ENCODE results near the gene MPPED2. TPM values are rescaled to one million over a fixed set of nuclear protein-coding genes. Genes with fewer than 3 reads are reported as not detected.

MPPED2 gene
- total and polyA plus RNA-seq, 2 of the 13 experiments (the other 11 are each of a cell fraction or from before 2014, with no cell fraction given) = not detected

- in situ Hi-C loops (cut with HindIII; ENCODE audit: extremely low pct_ligation_motif_present, low pct_unique_long_range_greater_than_20kb) = no loop called here
Observed at GRCh38 chr11:30610628-30611027, 24.5 kb upstream of the MPPED2 start.

More at GRCh38 chr11:30610628-30611027, 24.5 kb upstream of the MPPED2 start:
- no TSS peak for BruUV-seq (replicated peaks)
- Histone ChIP-seq H3K4me3 (replicated peaks in 1 of 3; ENCODE audit: insufficient read depth in 1 of 3, low read depth in 2 of 3, low read length in 3 of 3) (no peak overlapping the region), H3K27ac (ENCODE audit: extremely low read length, insufficient read depth, low read length) (no peak overlapping the region), H3K27me3 (ENCODE audit: control insufficient read depth in 1 of 2, insufficient read depth in 2 of 2, low read length in 2 of 2) (no peaks in the 10 kb centered on the region), H3K9ac (ENCODE audit: insufficient read depth, low read depth, low read length) (no peak overlapping the region), H3K9me3 (ENCODE audit: low read length) (no peaks in the 10 kb centered on the region), H3K79me2 (ENCODE audit: insufficient read depth, low read length) (no peaks in the 10 kb centered on the region), H3K4me1 (ENCODE audit: insufficient read depth, low read length) (no peaks in the 10 kb centered on the region), H3K36me3 (replicated peaks in 1 of 2; ENCODE audit: control insufficient read depth in 1 of 2, insufficient read depth in 2 of 2, low read length in 2 of 2) (no peaks in the 10 kb centered on the region), H3K4me2 (ENCODE audit: low read depth, low read length) (no peak overlapping the region), H4K20me1 (ENCODE audit: insufficient read depth, low read length) (no peaks in the 10 kb centered on the region), H2AFZ (ENCODE audit: low read length) (no peak overlapping the region)
- no peak for FAIRE-seq
- WGBS (ENCODE audit: low lambda C conversion rate) = 3% methylated on average over 3 of the region's 3 CpGs
- ChIA-PET POLR2A (no interaction called here), CTCF (ENCODE audit: low intra/inter-chr PET ratio, low total read pairs) (no interaction called here)
- no peak for ATAC-seq
- TF ChIP-seq ZSCAN9 (CRISPR knock-in tag; IDR thresholded peaks at IDR 0.05; ENCODE audit: borderline replicate concordance) (no peak), YEATS2 (CRISPR knock-in tag; IDR thresholded peaks at IDR 0.05; ENCODE audit: borderline replicate concordance) (no peak), NKX3-1 (CRISPR knock-in tag; IDR thresholded peaks at IDR 0.05) (no peak), KAT8 (CRISPR knock-in tag; IDR thresholded peaks at IDR 0.05) (no peak), ZNF558 (CRISPR knock-in tag; IDR thresholded peaks at IDR 0.05; ENCODE audit: borderline replicate concordance) (no peak), PRMT3 (CRISPR knock-in tag; IDR thresholded peaks at IDR 0.05; ENCODE audit: borderline replicate concordance, low read depth) (no peak), ZNF225 (CRISPR knock-in tag; IDR thresholded peaks at IDR 0.05) (no peak), LBX2 (CRISPR knock-in tag; IDR thresholded peaks at IDR 0.05; ENCODE audit: borderline replicate concordance) (no peak), PHF5A (CRISPR knock-in tag; IDR thresholded peaks at IDR 0.05; ENCODE audit: low read depth, unreplicated experiment) (no peak), NFKBIZ (CRISPR knock-in tag; IDR thresholded peaks at IDR 0.05) (no peak), ZKSCAN5 (CRISPR knock-in tag; IDR thresholded peaks at IDR 0.05) (no peak), ETV5 (CRISPR knock-in tag; IDR thresholded peaks at IDR 0.05; ENCODE audit: borderline replicate concordance) (no peak), CAMTA2 (CRISPR knock-in tag; IDR thresholded peaks at IDR 0.05; ENCODE audit: borderline replicate concordance) (no peak), ZNF772 (CRISPR knock-in tag; IDR thresholded peaks at IDR 0.05) (no peak), HMG20B (CRISPR knock-in tag; conservative IDR thresholded peaks at IDR 0.05) (no peak)
- TF ChIP-seq, protein P1, sequence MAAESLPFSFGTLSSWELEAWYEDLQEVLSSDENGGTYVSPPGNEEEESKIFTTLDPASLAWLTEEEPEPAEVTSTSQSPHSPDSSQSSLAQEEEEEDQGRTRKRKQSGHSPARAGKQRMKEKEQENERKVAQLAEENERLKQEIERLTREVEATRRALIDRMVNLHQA (CRISPR knock-in tag; IDR thresholded peaks at IDR 0.05) = no peak
- TF ChIP-seq, protein P2, sequence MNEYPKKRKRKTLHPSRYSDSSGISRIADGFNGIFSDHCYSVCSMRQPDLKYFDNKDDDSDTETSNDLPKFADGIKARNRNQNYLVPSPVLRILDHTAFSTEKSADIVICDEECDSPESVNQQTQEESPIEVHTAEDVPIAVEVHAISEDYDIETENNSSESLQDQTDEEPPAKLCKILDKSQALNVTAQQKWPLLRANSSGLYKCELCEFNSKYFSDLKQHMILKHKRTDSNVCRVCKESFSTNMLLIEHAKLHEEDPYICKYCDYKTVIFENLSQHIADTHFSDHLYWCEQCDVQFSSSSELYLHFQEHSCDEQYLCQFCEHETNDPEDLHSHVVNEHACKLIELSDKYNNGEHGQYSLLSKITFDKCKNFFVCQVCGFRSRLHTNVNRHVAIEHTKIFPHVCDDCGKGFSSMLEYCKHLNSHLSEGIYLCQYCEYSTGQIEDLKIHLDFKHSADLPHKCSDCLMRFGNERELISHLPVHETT (CRISPR knock-in tag; conservative IDR thresholded peaks at IDR 0.05) = no peak
- intact Hi-C loops (cut with micrococcal nuclease; ENCODE audit: unreplicated experiment) = no loop called here
- no peak for DNase-seq (ENCODE audit: low spot score)
